ENCODE results near the gene RASGRF2. TPM values are rescaled to one million over a fixed set of nuclear protein-coding genes. Genes with fewer than 3 reads are reported as not detected.

Gene RASGRF2
- total RNA-seq, 1 experiment from 2014 or later = 0.18 TPM

DNA sequence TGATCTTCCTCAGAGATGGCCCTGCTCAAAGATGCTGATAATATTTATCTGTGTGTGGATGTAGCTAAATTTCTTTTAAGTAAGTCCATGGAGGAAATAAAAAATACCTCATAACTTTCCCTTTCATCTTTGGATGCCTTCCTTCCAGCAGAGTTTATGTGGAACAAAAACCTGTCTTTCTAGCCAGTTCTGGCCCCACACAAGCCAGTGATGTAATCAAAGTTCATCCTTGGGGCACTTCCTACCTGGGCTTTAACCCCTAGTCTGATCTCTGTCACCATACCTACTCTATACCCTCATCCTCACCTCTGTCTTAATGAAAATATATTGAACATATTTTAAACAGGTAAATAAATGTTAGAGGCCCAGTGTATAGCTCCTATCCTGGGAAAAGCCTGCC lies 39.8 kb upstream of the RASGRF2 start:
- Histone ChIP-seq H3K79me2 (ENCODE audit: low read length) (no peaks in the 10 kb centered on the region), H3K27me3 (ENCODE audit: low read length) (no peaks in the 10 kb centered on the region), H2AFZ (ENCODE audit: low read length) (no peak overlapping the region), H3K4me2 (ENCODE audit: low read length) (no peak overlapping the region), H3F3A (ENCODE audit: low read length, unreplicated experiment) (no peaks in the 10 kb centered on the region), H4K20me1 (ENCODE audit: low read length) (no peaks in the 10 kb centered on the region), H3K9ac (ENCODE audit: low read length) (no peak overlapping the region), H3K27ac (ENCODE audit: low read length) (no peak overlapping the region), H3K9me3 (ENCODE audit: low read length) (no peaks in the 10 kb centered on the region), H3K4me1 (ENCODE audit: insufficient read depth, low read length) (no peaks in the 10 kb centered on the region), H3K9me2 (replicated peaks; ENCODE audit: low read length) (no peaks in the 10 kb centered on the region), H3K36me3 (ENCODE audit: low read depth, low read length) (no peaks in the 10 kb centered on the region), H3K4me3 (ENCODE audit: low read length) (no peak overlapping the region)
- DNase-seq = no peak
- no TSS peak for BruUV-seq (replicated peaks)
- CTCF ChIA-PET = no interaction called here
- no peak for ATAC-seq
- POLR2A ChIA-PET (ENCODE audit: unreplicated experiment) = no interaction called here
- TF ChIP-seq EZH2phosphoT487 (IDR thresholded peaks at IDR 0.05; ENCODE audit: borderline replicate concordance, low read length) (no peak), EZH2 (IDR thresholded peaks at IDR 0.05; ENCODE audit: low read length, unreplicated experiment) (no peak)
- TF ChIP-seq, protein P1, sequence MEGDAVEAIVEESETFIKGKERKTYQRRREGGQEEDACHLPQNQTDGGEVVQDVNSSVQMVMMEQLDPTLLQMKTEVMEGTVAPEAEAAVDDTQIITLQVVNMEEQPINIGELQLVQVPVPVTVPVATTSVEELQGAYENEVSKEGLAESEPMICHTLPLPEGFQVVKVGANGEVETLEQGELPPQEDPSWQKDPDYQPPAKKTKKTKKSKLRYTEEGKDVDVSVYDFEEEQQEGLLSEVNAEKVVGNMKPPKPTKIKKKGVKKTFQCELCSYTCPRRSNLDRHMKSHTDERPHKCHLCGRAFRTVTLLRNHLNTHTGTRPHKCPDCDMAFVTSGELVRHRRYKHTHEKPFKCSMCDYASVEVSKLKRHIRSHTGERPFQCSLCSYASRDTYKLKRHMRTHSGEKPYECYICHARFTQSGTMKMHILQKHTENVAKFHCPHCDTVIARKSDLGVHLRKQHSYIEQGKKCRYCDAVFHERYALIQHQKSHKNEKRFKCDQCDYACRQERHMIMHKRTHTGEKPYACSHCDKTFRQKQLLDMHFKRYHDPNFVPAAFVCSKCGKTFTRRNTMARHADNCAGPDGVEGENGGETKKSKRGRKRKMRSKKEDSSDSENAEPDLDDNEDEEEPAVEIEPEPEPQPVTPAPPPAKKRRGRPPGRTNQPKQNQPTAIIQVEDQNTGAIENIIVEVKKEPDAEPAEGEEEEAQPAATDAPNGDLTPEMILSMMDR (conservative IDR thresholded peaks at IDR 0.05; ENCODE audit: low read depth, low read length) = no peak
- intact Hi-C loops (cut with micrococcal nuclease) = no loop called here

DNA sequence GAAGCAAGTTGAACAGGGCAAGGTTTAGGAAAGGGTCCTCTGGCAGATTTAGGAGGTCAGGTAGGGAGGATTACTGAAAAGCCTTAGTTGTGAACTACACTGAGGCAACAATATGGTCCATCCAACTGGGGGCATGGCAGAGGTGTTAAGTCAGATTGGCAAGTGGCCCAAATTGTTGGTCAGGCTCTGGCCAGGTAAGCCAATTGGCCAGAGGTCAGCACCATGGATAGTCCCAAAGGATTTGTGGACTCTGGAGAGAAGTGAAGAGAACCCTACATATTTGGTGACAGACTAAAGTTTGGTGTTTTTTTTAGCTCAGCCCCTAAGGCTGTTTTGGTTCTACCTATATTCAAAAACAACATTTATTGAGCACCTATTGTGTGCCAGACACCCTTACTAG lies 39.1 kb upstream of the RASGRF2 start:
- H3K4me3 ChIP-seq (ENCODE audit: low read length) = no peak overlapping the region
- H3K27ac ChIP-seq (ENCODE audit: low read length) = no peak overlapping the region
- H4K20me1 ChIP-seq (ENCODE audit: low read length) = no peaks in the 10 kb centered on the region
- no peaks in the 10 kb centered on the region for H3F3A ChIP-seq (ENCODE audit: low read length, unreplicated experiment)
- no peak overlapping the region for H3K4me2 ChIP-seq (ENCODE audit: low read length)
- ChIA-PET CTCF (no interaction called here), POLR2A (ENCODE audit: unreplicated experiment) (no interaction called here)
- H3K27me3 ChIP-seq (ENCODE audit: low read length) = no peaks in the 10 kb centered on the region
- H3K36me3 ChIP-seq (ENCODE audit: low read depth, low read length) = no peaks in the 10 kb centered on the region
- DNase-seq (no peak), ATAC-seq (no peak)
- no peaks in the 10 kb centered on the region for H3K79me2 ChIP-seq (ENCODE audit: low read length)
- no TSS peak for BruUV-seq (replicated peaks)
- intact Hi-C loops (cut with micrococcal nuclease) = no loop called here
- H3K9me3 ChIP-seq (ENCODE audit: low read length) = no peaks in the 10 kb centered on the region
- H3K9me2 ChIP-seq (replicated peaks; ENCODE audit: low read length) = no peaks in the 10 kb centered on the region
- no peak overlapping the region for H2AFZ ChIP-seq (ENCODE audit: low read length)
- TF ChIP-seq, protein P1 (conservative IDR thresholded peaks at IDR 0.05; ENCODE audit: low read depth, low read length) = no peak
- no peak for TF ChIP-seq EZH2phosphoT487 (IDR thresholded peaks at IDR 0.05; ENCODE audit: borderline replicate concordance, low read length)
- no peak for TF ChIP-seq EZH2 (IDR thresholded peaks at IDR 0.05; ENCODE audit: low read length, unreplicated experiment)
- H3K4me1 ChIP-seq (ENCODE audit: insufficient read depth, low read length) = no peaks in the 10 kb centered on the region
- H3K9ac ChIP-seq (ENCODE audit: low read length) = no peak overlapping the region

DNA sequence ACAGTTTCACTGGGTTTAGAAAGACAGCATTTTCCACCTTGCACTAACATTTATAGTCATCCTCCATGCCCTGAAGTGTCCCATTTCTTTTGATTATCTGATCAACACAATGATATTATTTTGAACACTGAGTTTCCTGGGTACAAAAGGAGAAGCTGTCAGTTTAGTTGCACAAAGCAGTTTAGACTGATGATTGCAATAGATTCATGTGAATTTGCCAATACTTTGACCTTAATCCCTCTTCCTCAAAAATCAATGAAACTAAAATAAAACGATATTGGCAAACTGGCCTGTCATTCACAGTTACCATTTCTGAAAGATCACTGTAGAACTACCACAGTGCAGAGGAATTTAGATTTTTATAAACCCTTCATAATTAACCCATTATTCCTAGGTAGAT lies 34.2 kb upstream of the RASGRF2 start:
- TF ChIP-seq EZH2 (IDR thresholded peaks at IDR 0.05; ENCODE audit: low read length, unreplicated experiment) (no peak), EZH2phosphoT487 (IDR thresholded peaks at IDR 0.05; ENCODE audit: borderline replicate concordance, low read length) (no peak)
- TF ChIP-seq, protein P1 (conservative IDR thresholded peaks at IDR 0.05; ENCODE audit: low read depth, low read length) = no peak
- ATAC-seq (no peak), DNase-seq (no peak)
- ChIA-PET CTCF (no interaction called here), POLR2A (ENCODE audit: unreplicated experiment) (no interaction called here)
- Histone ChIP-seq H3K79me2 (ENCODE audit: low read length) (no peaks in the 10 kb centered on the region), H3K4me3 (ENCODE audit: low read length) (no peak overlapping the region), H3F3A (ENCODE audit: low read length, unreplicated experiment) (no peaks in the 10 kb centered on the region), H3K36me3 (ENCODE audit: low read depth, low read length) (no peaks in the 10 kb centered on the region), H3K27me3 (ENCODE audit: low read length) (no peaks in the 10 kb centered on the region), H3K4me1 (ENCODE audit: insufficient read depth, low read length) (no peaks in the 10 kb centered on the region), H3K4me2 (ENCODE audit: low read length) (no peak overlapping the region), H3K27ac (ENCODE audit: low read length) (no peak overlapping the region), H3K9me3 (ENCODE audit: low read length) (no peaks in the 10 kb centered on the region), H4K20me1 (ENCODE audit: low read length) (no peaks in the 10 kb centered on the region), H2AFZ (ENCODE audit: low read length) (no peak overlapping the region), H3K9ac (ENCODE audit: low read length) (no peak overlapping the region), H3K9me2 (replicated peaks; ENCODE audit: low read length) (no peaks in the 10 kb centered on the region)
- no TSS peak for BruUV-seq (replicated peaks)
- intact Hi-C loops (cut with micrococcal nuclease) = no loop called here

Measured in PC-3 (cell line).